GM12801 (cell line): Measurements from ENCODE around the gene SAMD3.

Experiments used
- CTCF ChIP-seq: IDR thresholded peaks from one replicate; pipeline ENCODE4 v1.5.1; 2011; ENCODE audit warnings: control low read depth; ENCODE audit not compliant: insufficient read length; ENCODE audit errors: extremely low read depth

SAMD3 gene

DNA sequence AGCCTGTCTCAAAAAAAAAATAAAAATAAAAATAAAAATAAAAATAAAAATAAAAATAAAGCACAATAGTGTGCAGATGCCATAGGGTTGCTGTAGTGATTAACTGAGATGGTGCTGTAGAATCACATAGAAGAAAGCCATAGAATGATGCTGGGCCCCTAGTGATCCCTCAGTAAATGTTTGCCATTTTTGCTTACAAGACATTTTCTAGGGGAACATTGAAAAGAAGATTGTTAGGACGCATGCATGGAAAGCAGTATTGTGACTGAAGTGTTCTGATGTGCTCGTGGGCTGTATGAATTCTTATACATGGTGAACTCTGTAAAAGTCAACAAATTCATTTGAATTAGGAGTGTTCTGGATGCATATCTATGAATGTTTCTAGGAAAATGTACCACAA, 22.0 kb upstream of the SAMD3 start:
- no peak for TF ChIP-seq CTCF

- no peak for TF ChIP-seq CTCF
These were observed 17.5 kb upstream of the SAMD3 start for GRCh38 chr6:130240232-130240631.

DNA sequence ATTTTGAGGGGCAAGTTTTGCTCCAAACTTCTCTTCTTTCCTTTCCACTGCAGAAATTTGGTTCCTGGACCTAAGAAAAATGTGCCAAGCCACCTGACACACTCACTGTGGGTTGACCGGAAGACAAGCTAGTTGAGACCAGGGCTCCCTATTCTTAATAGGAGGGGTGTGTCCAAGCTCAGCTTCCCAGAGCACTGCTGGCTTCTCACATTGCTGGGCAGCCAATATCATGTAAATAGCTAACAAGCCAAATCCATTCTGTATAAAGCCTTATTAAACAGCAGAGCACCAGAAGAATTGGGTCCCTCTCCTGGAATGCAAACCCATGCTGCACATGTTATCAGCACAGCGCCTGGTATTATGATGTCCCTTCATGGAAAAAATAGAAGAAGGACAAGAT, 17.0 kb upstream of the SAMD3 start:
- no peak for TF ChIP-seq CTCF

DNA sequence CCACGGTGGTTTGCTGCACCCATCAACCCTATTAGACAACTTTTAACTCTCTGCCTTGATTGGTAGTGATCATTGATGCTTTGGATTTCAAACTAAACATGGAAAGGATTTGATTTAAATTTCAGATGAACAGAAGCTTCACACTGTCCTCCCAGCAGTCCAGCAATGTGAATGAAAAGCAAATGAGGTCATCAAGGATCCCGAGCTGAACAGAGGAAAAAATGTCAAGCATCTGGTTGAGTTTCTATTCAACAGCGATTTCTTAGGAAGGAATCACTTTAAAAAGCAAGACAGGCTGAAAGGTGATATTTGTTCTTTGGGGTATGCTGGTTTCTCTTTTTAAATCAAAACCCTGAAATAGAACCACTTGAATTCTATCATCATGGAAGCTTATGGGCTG, 10.6 kb upstream of the SAMD3 start:
- TF ChIP-seq CTCF, result no peak

DNA sequence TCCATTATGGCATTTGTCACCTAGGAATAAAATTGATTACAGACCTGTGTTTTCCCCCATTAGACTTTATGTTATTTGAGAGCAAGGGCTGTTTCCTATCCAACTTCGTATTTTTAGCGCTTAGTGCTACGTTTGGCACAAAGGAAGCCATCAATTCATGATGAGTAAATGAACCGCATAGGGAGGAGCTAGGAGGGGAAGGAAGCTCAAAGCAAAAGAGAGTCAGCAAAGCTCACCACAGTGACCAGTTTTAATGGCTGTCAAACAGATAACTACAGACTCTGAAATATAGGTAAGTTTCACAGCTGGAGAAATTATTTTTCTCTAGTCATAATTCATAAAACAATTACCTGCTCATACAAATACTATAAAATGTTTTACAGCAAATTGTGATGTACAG, 6.9 kb upstream of the SAMD3 start:
- no peak for TF ChIP-seq CTCF

DNA sequence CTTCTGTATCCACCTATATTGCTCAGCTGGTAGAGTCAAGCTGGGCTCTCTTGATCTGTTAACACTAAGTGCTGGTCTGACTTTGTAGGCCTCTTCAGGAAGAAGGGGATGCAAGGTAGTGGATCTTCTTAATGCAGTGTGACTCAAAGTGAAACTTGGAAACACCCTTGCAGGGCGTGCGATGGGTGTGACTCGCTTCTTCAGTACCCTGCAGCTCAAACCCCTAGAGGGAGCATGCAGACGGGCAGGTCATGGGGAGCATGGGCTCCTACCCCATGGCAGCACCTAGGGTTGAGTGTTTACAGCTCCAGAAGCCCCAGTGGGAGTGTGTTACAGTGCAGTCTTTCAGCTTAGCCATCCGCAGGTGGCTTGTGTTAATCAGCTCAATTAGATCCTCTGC, 757 bp upstream of the SAMD3 start:
- TF ChIP-seq CTCF, result no peak

- no peak for TF ChIP-seq CTCF
These were observed 4.6 kb downstream of the SAMD3 start for GRCh38 chr6:130218134-130218533.

DNA sequence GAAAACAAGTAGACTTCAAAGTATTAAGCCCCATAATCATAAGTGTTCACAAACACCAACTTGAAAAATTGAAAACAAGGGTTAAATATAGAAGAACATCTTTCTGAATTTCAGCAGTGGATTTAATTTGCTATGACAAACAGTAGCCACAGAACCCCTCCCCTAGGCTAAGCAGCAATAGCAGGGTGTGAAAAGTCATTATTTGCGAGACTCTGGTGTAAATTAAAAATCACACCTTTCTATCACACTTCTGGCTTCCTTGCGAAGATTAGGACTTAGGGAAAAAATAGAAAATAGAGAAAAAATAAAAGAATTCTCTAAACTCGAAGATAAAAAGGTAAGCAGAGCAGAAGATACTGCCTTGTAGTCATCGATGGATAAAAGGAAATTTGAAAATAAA, 6.1 kb downstream of the SAMD3 start:
- TF ChIP-seq CTCF, result no peak
